Stimulated activated CD4-positive, alpha-beta T cell treated with anti-CD3 and anti-CD28 coated beads, Interleukin-4, amount 100 ng/mL, for 48 hours (primary cell): Measurements from ENCODE around the gene SETDB2.

Experiments
- DNase-seq, 2 donors: peaks; one replicate each; pipeline ENCODE4 v3.0.0-alpha.2; 2020; ENCODE audit warnings: low read depth in 2 of 2

Gene SETDB2

GRCh38 chr13:49464621-49465325, 20.7 kb downstream of the SETDB2 start:
- no peak for DNase-seq

GRCh38 chr13:49466292-49466838, 22.3 kb downstream of the SETDB2 start:
- DNase-seq = no peak

GRCh38 chr13:49472186-49472585, 28.1 kb downstream of the SETDB2 start:
- DNase-seq = no peak

GRCh38 chr13:49476529-49476928, 32.5 kb downstream of the SETDB2 start:
- no peak for DNase-seq

- no peak for DNase-seq
Measured at GRCh38 chr13:49481788-49482187, 37.7 kb downstream of the SETDB2 start.

GRCh38 chr13:49488563-49488962, 44.5 kb downstream of the SETDB2 start:
- no peak for DNase-seq

GRCh38 chr13:49494645-49495044, 50.6 kb downstream of the SETDB2 start:
- DNase-seq = no peak

- DNase-seq = peak; percentile 77 to 88
Measured at GRCh38 chr13:49495783-49496762, 52.0 kb downstream of the SETDB2 start, which contains the start of gene PHF11. Gene PHF11, plus strand, starts transcription at chr13:49495953. Its CDS starts 49 bp downstream, at chr13:49496002.

- peak; percentile 33 to 37 for DNase-seq
Measured at GRCh38 chr13:49496837-49497236, 52.8 kb downstream of the SETDB2 start.

GRCh38 chr13:49497272-49497671, 53.2 kb downstream of the SETDB2 start:
- peak in 1 of 2 donors; percentile 1 for DNase-seq

- no peak for DNase-seq
Measured at GRCh38 chr13:49498206-49498605, 54.1 kb downstream of the SETDB2 start.

- DNase-seq = no peak
Measured at GRCh38 chr13:49499889-49500660, 56.0 kb downstream of the SETDB2 start.

- DNase-seq = no peak
Measured at GRCh38 chr13:49502954-49503353, 58.9 kb downstream of the SETDB2 start.

- no peak for DNase-seq
Measured at GRCh38 chr13:49503951-49504350, 59.9 kb downstream of the SETDB2 start.

GRCh38 chr13:49512578-49512977, 68.5 kb downstream of the SETDB2 start:
- no peak for DNase-seq

GRCh38 chr13:49516467-49516866, 72.4 kb downstream of the SETDB2 start:
- no peak for DNase-seq

- no peak for DNase-seq
Measured at GRCh38 chr13:49517461-49517860, 73.4 kb downstream of the SETDB2 start.

GRCh38 chr13:49521224-49521623, 77.2 kb downstream of the SETDB2 start:
- DNase-seq = no peak

- DNase-seq = no peak
Measured at GRCh38 chr13:49524740-49525501, 80.8 kb downstream of the SETDB2 start.

- DNase-seq = no peak
Measured at GRCh38 chr13:49527123-49527522, 83.0 kb downstream of the SETDB2 start.

GRCh38 chr13:49528161-49528560, 84.1 kb downstream of the SETDB2 start:
- no peak for DNase-seq
